Measurements from ENCODE around the gene ASTN2.

DNA sequence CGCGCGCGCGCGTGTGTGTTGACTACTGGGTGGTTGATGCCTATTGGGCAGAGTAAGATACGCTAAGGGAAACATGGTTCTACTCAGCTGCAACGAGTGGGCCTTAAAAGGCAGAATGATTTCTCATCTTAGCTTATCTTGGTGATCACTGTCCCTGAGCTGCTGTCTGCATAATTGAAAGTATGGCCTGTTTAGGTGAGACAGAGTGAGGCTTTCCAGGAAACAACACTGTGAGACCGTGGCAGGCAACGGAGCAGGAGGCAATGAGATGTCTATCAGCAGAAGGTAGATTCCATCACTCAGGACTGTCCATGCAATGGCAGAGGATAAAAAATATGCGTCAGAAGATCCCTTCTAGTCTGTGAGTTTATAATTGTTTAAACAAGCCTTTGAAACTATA is 450.6 kb downstream of the ASTN2 start:
- TF ChIP-seq, protein P1, sequence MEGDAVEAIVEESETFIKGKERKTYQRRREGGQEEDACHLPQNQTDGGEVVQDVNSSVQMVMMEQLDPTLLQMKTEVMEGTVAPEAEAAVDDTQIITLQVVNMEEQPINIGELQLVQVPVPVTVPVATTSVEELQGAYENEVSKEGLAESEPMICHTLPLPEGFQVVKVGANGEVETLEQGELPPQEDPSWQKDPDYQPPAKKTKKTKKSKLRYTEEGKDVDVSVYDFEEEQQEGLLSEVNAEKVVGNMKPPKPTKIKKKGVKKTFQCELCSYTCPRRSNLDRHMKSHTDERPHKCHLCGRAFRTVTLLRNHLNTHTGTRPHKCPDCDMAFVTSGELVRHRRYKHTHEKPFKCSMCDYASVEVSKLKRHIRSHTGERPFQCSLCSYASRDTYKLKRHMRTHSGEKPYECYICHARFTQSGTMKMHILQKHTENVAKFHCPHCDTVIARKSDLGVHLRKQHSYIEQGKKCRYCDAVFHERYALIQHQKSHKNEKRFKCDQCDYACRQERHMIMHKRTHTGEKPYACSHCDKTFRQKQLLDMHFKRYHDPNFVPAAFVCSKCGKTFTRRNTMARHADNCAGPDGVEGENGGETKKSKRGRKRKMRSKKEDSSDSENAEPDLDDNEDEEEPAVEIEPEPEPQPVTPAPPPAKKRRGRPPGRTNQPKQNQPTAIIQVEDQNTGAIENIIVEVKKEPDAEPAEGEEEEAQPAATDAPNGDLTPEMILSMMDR (conservative IDR thresholded peaks at IDR 0.05) = no peak
- no peak for TF ChIP-seq ZFX (IDR thresholded peaks at IDR 0.05)
